Large intestine (tissue), 3 donors: ENCODE measurements around the gene TTBK1. TPM values are rescaled to one million over a fixed set of nuclear protein-coding genes. Genes with fewer than 3 reads are reported as not detected.
A peak's percentile ranks its signal among the peaks of the same experiment; 100 is the strongest.

Experiments used
- DNase-seq, 2 donors: peaks; one replicate each; pipeline versions ENCODE4 v3.0.0 to v3.0.0-alpha.2; 2013
- H3K27ac ChIP-seq: one replicate; pipeline ENCODE4 v1.5.1; 2013; ENCODE audit warnings: low read length
- H3K27me3 ChIP-seq: 2 replicates; pipeline ENCODE4 v1.6.1; 2013; ENCODE audit warnings: low read length; ENCODE audit not compliant: control insufficient read depth, insufficient read depth
- H3K36me3 ChIP-seq: 2 replicates; pipeline ENCODE4 v1.6.1; 2013; ENCODE audit warnings: low read length; ENCODE audit not compliant: control insufficient read depth, insufficient read depth
- H3K4me1 ChIP-seq: one replicate; pipeline ENCODE4 v1.6.1; 2013; ENCODE audit warnings: low read length; ENCODE audit not compliant: control insufficient read depth, insufficient read depth
- H3K4me3 ChIP-seq: one replicate; pipeline ENCODE4 v1.5.1; 2013; ENCODE audit warnings: low read length
- H3K9me3 ChIP-seq: one replicate; pipeline ENCODE4 v1.6.1; 2013; ENCODE audit warnings: mild to moderate bottlenecking, low read depth, low read length, moderate library complexity; ENCODE audit not compliant: control insufficient read depth
- WGBS: methylation state at CpG from one replicate; pipeline ENCODE4 v1.1.5; 2013; ENCODE audit warnings: low lambda C conversion rate; ENCODE audit not compliant: insufficient coverage; 5-methylcytosine and 5-hydroxymethylcytosine counted together
- polyA plus RNA-seq: library from polyadenylated mRNA; unstranded; fragments of 120-200 nt; gene quantifications from one replicate; pipeline ENCODE4 v1.2.1, GENCODE V29; 2013

Gene TTBK1
- polyA plus RNA-seq, 1 donor = 3.8 TPM

DNA sequence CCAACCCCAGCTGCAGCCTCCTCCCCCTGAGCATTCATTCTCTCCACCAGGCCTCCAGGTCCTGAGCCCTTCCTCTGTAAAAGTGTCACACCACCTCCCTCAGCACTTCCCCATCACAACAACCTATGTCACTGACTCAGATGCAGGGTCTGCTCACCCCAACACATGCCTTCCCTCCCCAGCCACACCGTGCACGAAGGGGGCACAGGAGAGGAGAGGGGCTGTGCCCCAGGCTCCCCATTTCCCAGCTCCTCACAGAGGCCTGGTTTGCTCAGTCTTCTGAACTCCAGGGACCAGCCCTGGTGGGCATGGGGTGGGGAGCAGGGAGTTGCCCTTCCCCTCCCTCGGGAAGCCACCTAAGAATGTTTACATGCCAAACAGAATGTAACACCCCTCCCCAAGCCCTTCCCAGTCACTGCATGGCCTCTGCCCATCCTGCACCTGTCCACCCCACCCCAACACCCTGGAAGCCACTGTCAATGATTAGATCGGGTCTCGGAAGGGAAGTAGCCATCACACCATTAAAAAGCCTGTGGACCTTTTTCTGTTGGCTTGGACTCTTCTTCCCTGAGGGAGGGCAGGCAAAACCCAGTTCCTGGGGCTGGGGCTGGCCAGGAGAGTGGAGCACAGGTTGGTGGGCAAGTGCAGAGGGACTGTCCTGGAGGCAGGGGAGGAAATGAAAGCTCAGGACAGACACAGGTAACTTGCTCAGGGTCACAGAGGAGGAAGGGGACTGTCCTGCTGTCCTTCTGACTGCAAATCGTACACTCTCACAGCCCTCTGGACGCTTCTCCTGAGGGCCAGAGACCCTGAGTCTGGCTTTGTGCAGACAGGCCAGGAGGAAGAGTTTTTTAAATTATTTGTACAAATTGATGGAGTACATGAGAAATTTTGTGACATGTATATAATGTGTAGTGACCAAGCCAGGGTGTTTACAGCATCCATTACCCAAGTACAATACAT lies 44.7 kb downstream of the TTBK1 start:
- Histone ChIP-seq H3K36me3 (no peaks in the 10 kb centered on the region), H3K9me3 (peaks cover 3% of the 10 kb centered on the region), H3K27ac (no peak overlapping the region), H3K4me1 (peaks cover 31% of the 10 kb centered on the region), H3K27me3 (no peaks in the 10 kb centered on the region), H3K4me3 (no peak overlapping the region)
- no CpG with 5 or more reads among the region's 7 CpGs for WGBS
- DNase-seq = no peak

DNA sequence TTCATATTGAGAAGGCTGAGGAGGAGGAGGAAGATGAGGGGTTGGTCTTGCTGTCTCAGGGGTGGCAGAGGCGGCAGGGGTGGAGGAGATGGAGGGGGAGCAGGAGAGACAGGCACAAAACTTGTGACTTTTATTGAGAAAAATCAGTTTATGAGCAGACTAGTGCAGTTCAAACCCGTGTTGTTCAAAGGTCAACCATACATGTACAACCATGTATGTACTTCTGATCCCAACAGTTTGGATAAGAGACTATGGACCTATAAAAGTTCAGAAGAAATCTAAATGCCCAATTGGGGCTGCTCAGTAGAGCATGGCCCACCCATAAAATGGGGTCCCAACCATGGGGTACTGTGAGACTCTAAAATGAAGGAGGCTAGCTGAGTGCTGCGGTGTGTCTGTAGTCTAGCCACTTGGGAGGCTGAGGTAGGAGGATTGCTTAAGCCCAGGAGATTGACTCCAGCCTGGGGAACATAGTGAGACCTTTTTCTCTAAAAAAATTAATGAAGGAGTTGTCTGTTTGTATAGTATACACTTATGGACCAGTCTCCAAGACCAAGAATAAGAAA lies 47.1 kb downstream of the TTBK1 start:
- Histone ChIP-seq H3K9me3 (peaks cover 3% of the 10 kb centered on the region), H3K27ac (peak overlapping the region; percentile 81)
- 37% methylated on average over 2 of the region's 3 CpGs for WGBS

DNA sequence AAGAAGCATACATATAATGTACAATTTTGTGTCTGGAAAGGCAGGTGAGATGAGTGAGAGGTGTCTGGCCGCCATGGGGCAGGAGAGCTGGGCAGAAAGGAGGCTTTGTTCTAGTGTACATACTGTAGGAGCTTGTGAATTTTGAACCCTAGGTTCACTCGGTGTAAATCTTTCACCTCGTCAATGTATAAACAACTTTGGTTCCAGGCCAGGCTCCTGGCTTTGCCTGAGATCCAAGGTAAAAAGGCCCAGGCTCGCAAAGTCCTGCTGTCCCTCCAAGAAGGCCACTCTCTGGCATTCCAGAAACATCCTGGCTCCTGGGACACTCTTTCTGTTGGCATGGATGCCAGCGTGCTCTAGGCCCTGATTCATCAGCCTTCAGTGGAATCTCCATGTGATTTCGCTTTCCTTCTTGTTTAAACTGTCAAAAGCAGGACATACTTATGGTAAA lies 47.6 kb downstream of the TTBK1 start:
- no peak overlapping the region for H3K4me3 ChIP-seq
- H3K27ac ChIP-seq = peak overlapping the region; percentile 81
- peaks cover 31% of the 10 kb centered on the region for H3K4me1 ChIP-seq
- no peaks in the 10 kb centered on the region for H3K27me3 ChIP-seq
- WGBS = no CpG with 5 or more reads among the region's 6 CpGs
- H3K36me3 ChIP-seq = no peaks in the 10 kb centered on the region
- H3K9me3 ChIP-seq = peaks cover 3% of the 10 kb centered on the region
- DNase-seq = peak in 1 of 2 donors; percentile 61

More for the DNA sequence above, 47.1 kb downstream of the TTBK1 start:
- no peaks in the 10 kb centered on the region for H3K36me3 ChIP-seq
- H3K27me3 ChIP-seq = no peaks in the 10 kb centered on the region
- DNase-seq = peak; percentile 81 to 91
- H3K4me3 ChIP-seq = no peak overlapping the region
- H3K4me1 ChIP-seq = peaks cover 31% of the 10 kb centered on the region

DNA sequence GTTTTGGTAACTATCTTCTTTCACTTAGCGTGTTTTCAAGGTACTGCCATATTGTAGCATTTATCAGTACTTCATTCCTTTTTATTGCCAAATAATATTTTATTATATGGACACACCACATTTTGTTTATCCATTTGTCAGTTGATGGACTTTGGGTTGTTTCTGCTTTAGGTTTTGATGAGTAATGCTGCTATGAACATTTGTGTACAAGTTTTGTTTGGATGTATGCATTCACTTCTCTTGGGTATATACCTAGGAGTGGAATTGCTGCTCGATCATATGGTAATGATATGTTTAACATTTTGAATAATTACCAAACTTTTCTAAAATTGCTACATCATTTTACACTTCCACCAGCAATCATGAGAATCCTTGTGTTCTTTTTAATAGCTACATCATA lies 48.4 kb downstream of the TTBK1 start:
- Histone ChIP-seq H3K27ac (no peak overlapping the region), H3K4me1 (peaks cover 31% of the 10 kb centered on the region), H3K36me3 (no peaks in the 10 kb centered on the region), H3K9me3 (peaks cover 3% of the 10 kb centered on the region), H3K4me3 (no peak overlapping the region), H3K27me3 (no peaks in the 10 kb centered on the region)
- 100% methylated on average over 1 of the region's 2 CpGs for WGBS
- DNase-seq = no peak

DNA sequence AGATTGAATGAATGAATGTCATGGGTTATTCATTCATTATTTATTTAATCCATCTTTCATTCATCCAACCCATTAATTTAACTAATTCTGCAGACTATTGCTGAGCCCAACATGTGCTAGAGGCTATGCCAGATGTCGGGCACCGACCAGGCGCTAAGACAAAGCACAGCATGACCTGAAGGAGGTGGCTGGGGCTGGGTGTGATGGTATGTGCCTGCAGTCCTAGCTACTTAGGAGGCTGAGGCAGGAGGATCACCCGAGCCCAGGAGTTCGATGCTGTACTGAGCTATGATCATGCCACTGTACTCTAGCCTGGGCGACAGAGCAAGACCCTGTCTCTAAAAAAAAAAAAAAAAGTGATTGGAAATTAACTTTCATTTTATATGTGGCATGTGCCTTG lies 49.1 kb downstream of the TTBK1 start:
- peaks cover 28% of the 10 kb centered on the region for H3K4me1 ChIP-seq
- no peaks in the 10 kb centered on the region for H3K36me3 ChIP-seq
- DNase-seq = no peak
- H3K27me3 ChIP-seq = no peaks in the 10 kb centered on the region
- H3K27ac ChIP-seq = no peak overlapping the region
- H3K9me3 ChIP-seq = peaks cover 3% of the 10 kb centered on the region
- WGBS = 100% methylated on average over 1 of the region's 6 CpGs
- no peak overlapping the region for H3K4me3 ChIP-seq

DNA sequence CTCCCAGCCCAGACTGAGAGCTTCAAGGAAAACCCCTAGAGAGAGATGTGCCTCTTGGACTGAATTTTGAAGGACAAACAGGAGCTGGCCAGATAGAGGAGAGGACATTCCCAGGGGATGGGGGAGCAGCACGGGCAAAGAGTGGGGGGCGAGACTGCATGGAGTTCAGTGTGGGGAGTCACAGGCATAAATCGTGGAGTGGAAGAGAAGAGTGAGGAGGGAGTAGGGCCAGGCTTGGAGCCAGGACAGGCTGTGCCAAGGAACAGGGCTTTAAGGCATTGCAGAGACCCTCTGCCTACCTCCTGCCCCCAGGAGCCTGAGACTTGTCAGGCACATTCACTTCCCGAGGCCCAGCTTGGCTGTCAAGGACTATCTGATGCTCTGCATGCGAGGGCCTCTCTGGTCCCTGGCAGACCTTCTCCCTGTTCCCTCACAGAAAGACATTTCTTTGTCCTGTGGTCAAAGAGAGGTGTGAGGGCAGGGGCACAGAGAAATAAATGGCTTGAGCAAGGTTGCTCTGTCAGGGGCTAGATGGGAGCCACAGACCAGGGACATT lies 49.6 kb downstream of the TTBK1 start:
- H3K27ac ChIP-seq = no peak overlapping the region
- no peak overlapping the region for H3K4me3 ChIP-seq
- peaks cover 3% of the 10 kb centered on the region for H3K9me3 ChIP-seq
- no peaks in the 10 kb centered on the region for H3K27me3 ChIP-seq
- H3K4me1 ChIP-seq = peaks cover 28% of the 10 kb centered on the region
- WGBS = 100% methylated on average over 1 of the region's 5 CpGs
- no peaks in the 10 kb centered on the region for H3K36me3 ChIP-seq
- no peak for DNase-seq

DNA sequence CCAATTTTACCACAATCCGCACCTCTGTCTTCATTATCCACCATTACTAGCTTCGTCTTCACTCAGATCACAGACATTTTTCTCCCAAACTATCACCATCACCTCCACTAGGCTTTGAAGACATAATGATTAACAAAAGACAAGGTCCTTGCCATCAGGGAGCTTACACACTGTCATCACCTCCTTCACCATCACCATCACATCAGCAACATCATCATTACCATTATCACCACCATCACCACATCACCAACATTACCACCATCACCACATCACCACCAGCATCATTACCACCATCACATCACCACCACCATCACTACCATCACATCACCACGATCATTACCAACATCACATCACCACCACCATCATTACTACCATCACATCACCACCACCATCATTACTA lies 50.4 kb downstream of the TTBK1 start:
- DNase-seq = no peak
- 100% methylated on average over 2 of the region's 3 CpGs for WGBS
- H3K9me3 ChIP-seq = peaks cover 3% of the 10 kb centered on the region
- no peaks in the 10 kb centered on the region for H3K36me3 ChIP-seq
- H3K4me3 ChIP-seq = no peak overlapping the region
- no peaks in the 10 kb centered on the region for H3K27me3 ChIP-seq
- H3K27ac ChIP-seq = no peak overlapping the region
- peaks cover 25% of the 10 kb centered on the region for H3K4me1 ChIP-seq

DNA sequence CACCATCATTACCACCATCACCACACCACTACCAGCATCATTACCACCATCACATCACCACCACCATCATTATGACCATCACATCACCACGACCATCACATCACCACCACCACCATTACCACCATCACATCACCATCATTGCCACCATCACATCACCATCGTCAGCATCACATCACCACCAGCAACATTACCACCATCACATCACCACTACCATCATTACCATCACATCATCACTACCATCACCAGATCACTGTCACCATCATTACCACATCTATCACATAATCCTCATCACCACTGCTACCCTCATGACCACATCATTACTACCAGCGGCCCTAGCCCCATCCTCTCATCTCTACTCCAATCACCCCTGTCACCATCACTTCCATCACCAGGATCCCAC lies 51.3 kb downstream of the TTBK1 start:
- H3K27me3 ChIP-seq = no peaks in the 10 kb centered on the region
- H3K27ac ChIP-seq = no peak overlapping the region
- peaks cover 25% of the 10 kb centered on the region for H3K4me1 ChIP-seq
- no peaks in the 10 kb centered on the region for H3K36me3 ChIP-seq
- no peak overlapping the region for H3K4me3 ChIP-seq
- DNase-seq = no peak
- 100% methylated on average over 1 of the region's 3 CpGs for WGBS
- peaks cover 3% of the 10 kb centered on the region for H3K9me3 ChIP-seq

DNA sequence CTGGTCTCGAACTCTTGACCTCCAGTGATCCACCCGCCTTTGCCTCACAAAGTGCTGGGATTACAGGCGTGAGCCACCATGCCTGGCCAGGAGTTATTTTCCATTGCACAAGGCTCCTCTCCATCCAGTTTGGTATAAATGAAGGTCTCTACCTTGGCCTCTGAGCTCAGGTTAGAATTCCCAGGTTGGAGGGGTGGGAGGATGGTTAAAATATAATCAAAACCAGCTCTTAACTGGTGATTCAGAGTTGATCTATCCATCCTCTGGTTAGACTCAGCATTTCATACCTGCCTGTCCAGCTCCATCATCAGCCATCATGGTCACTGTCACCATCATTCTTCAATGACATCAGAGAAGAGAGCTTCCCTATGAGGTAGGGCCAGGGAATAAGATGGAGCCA lies 52.2 kb downstream of the TTBK1 start:
- Histone ChIP-seq H3K27me3 (no peaks in the 10 kb centered on the region), H3K4me3 (no peak overlapping the region), H3K9me3 (peaks cover 3% of the 10 kb centered on the region), H3K4me1 (peaks cover 21% of the 10 kb centered on the region), H3K36me3 (no peaks in the 10 kb centered on the region), H3K27ac (no peak overlapping the region)
- no peak for DNase-seq
- no CpG with 5 or more reads among the region's 3 CpGs for WGBS

DNA sequence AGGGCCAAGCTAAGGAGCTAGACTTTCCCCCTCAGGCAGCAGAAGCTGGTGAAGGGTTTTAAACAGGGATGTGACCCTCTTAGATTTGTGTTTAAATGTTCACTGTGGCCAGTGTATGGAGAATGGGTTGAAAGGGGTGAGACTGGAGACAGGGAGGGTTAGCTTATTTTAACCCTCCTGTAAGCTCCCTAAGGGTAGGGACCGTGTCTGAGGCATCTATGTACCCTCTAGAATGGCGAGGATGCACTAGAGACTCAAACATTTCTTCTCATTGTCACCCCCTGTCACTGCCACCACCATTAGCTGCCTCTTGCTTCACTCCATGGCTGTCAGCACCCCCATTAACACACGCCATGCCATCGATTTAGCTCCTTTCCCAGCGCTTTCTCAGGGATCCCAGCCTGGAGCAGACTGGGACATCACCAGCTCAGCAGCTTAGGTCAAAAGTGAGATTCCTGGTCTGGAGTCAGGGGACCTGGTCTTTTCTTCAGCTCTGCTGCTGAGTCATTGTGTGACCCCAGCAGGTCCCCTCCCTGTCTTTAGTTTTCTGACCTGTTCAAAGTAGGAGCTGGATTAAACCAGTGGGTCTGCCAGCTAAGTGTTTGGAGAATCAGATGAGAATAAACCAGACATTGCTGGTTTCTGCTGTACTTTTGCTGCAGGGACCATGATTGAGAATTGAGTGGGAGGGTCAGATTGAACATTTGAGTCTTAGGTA lies 53.7 kb downstream of the TTBK1 start:
- H3K27ac ChIP-seq = no peak overlapping the region
- H3K4me3 ChIP-seq = no peak overlapping the region
- H3K9me3 ChIP-seq = peaks cover 3% of the 10 kb centered on the region
- no CpG with 5 or more reads among the region's 5 CpGs for WGBS
- no peaks in the 10 kb centered on the region for H3K36me3 ChIP-seq
- no peaks in the 10 kb centered on the region for H3K27me3 ChIP-seq
- H3K4me1 ChIP-seq = peaks cover 12% of the 10 kb centered on the region
- DNase-seq = no peak
